ENCODE data around the gene TOP1. TPM values are rescaled to one million over a fixed set of nuclear protein-coding genes. Genes with fewer than 3 reads are reported as not detected.

The TOP1 gene
- total RNA-seq, 1 experiment from 2014 or later: 125 TPM

DNA sequence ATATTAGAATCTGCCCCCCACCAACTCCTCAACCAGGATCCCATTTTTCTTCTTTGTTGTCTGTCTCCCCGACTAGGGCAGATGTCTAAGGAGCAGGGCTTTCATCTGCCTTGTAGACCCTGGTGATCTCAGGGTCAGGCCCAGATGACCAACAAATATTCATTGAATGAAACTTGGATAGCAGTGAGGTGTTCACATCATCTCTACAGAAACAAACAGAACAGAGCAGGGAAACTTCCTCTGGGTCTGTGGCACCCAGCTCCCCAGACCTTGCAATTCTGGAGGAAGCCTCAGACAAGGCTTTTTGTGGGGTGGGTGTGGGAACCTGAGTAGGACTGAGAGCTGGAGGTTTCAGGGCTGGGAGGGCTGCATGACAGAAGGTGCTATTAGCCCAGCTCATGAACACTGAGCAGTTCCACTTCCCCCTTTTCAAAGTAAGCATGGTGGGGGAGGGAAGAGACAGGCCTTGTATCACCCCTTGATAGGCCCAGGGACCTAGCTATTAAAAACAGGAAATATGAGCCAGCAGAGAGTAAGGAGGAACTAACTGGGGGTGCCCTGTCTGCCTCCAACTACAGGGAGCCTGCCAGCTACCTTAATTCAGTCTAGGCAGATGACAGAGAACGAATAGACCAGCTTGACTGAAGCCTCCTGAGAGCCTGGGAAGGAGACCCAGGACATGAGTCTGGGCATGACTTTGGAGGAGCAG lies 37.3 kb upstream of the TOP1 start:
- TF ChIP-seq, protein P1, sequence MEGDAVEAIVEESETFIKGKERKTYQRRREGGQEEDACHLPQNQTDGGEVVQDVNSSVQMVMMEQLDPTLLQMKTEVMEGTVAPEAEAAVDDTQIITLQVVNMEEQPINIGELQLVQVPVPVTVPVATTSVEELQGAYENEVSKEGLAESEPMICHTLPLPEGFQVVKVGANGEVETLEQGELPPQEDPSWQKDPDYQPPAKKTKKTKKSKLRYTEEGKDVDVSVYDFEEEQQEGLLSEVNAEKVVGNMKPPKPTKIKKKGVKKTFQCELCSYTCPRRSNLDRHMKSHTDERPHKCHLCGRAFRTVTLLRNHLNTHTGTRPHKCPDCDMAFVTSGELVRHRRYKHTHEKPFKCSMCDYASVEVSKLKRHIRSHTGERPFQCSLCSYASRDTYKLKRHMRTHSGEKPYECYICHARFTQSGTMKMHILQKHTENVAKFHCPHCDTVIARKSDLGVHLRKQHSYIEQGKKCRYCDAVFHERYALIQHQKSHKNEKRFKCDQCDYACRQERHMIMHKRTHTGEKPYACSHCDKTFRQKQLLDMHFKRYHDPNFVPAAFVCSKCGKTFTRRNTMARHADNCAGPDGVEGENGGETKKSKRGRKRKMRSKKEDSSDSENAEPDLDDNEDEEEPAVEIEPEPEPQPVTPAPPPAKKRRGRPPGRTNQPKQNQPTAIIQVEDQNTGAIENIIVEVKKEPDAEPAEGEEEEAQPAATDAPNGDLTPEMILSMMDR (conservative IDR thresholded peaks at IDR 0.05; ENCODE audit: low read depth, low read length): no peak
- no peak for TF ChIP-seq EZH2 (IDR thresholded peaks at IDR 0.05; ENCODE audit: borderline replicate concordance, low read depth, low read length, poor library complexity, severe bottlenecking)
- Histone ChIP-seq H3K4me3 (ENCODE audit: low read depth, low read length, poor library complexity, severe bottlenecking) (no peak overlapping the region), H3K9me3 (ENCODE audit: low read depth, low read length, poor library complexity, severe bottlenecking) (no peaks in the 10 kb centered on the region), H3K27me3 (replicated peaks; ENCODE audit: insufficient read depth, low read depth, low read length, poor library complexity) (no peaks in the 10 kb centered on the region), H3K4me1 (ENCODE audit: insufficient read depth, low read length, poor library complexity, severe bottlenecking) (peaks cover 14% of the 10 kb centered on the region), H3K36me3 (ENCODE audit: insufficient read depth, low read length, poor library complexity, severe bottlenecking) (no peaks in the 10 kb centered on the region), H3K27ac (ENCODE audit: low read depth, low read length, poor library complexity, severe bottlenecking) (peak overlapping the region; percentile 11)
- DNase-seq (ENCODE audit: low spot score): peak; percentile 26
- no TSS peak for BruUV-seq (replicated peaks)
- intact Hi-C loops (cut with micrococcal nuclease; ENCODE audit: unreplicated experiment): loop anchor here (2.0 kb wide), 1 partner anchor 87 kb away; no protein-coding TSS in a partner anchor
- ChIA-PET POLR2A (ENCODE audit: low non-redundant PET) (no interaction called here), CTCF (interaction anchor here (0.5 to 2.2 kb wide), 21 partner anchors 8 to 349 kb away, joined by 3 to 26 read pairs (median 4); partner anchors contain the start of gene LPIN3)

DNA sequence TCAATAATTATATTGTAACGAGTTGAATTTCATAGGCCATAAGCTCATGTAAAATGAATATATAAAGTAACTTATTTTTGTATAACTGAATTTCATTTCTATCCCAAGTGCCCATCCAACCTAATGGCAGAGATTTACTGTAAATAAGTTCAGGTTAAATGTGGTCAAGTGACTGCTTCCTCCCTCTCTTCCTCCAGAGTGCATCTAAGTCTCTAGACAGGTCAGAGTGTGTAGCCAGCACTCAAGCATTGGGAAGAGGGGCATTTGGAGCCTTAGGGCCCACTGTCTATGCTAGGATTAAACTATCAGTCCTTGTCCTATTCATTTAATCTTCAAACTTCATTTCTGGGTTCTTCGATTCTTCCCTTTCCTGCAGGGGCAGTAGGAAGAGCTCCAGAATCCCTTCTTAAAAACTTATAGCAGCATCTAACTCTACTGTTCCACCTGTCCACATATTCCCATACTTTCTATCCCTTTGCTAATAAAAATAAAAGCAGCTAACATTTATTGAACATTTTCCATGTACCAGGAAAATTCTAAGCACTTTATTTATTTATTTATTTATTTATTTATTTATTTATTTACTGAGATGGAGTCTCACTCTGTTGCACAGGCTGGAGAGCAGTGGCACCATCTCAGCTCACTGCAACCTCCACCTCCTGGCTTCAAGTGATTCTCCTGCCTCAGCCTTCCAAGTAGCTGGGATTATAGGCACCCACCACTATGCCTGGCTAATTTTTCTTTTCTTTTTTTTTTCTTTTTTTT lies 36.1 kb upstream of the TOP1 start:
- Histone ChIP-seq H3K27ac (ENCODE audit: low read depth, low read length, poor library complexity, severe bottlenecking) (no peak overlapping the region), H3K27me3 (replicated peaks; ENCODE audit: insufficient read depth, low read depth, low read length, poor library complexity) (no peaks in the 10 kb centered on the region), H3K4me3 (ENCODE audit: low read depth, low read length, poor library complexity, severe bottlenecking) (no peak overlapping the region), H3K9me3 (ENCODE audit: low read depth, low read length, poor library complexity, severe bottlenecking) (no peaks in the 10 kb centered on the region), H3K4me1 (ENCODE audit: insufficient read depth, low read length, poor library complexity, severe bottlenecking) (peaks cover 14% of the 10 kb centered on the region), H3K36me3 (ENCODE audit: insufficient read depth, low read length, poor library complexity, severe bottlenecking) (no peaks in the 10 kb centered on the region)
- TF ChIP-seq, protein P1 (conservative IDR thresholded peaks at IDR 0.05; ENCODE audit: low read depth, low read length): no peak
- no peak for TF ChIP-seq EZH2 (IDR thresholded peaks at IDR 0.05; ENCODE audit: borderline replicate concordance, low read depth, low read length, poor library complexity, severe bottlenecking)
- DNase-seq (ENCODE audit: low spot score): no peak
- CTCF ChIA-PET: interaction anchor here (0.5 to 0.7 kb wide), 3 partner anchors 48 to 148 kb away, joined by 3 to 16 read pairs (median 3); no protein-coding TSS in a partner anchor
- intact Hi-C loops (cut with micrococcal nuclease; ENCODE audit: unreplicated experiment): no loop called here
- no TSS peak for BruUV-seq (replicated peaks)
- POLR2A ChIA-PET (ENCODE audit: low non-redundant PET): no interaction called here

DNA sequence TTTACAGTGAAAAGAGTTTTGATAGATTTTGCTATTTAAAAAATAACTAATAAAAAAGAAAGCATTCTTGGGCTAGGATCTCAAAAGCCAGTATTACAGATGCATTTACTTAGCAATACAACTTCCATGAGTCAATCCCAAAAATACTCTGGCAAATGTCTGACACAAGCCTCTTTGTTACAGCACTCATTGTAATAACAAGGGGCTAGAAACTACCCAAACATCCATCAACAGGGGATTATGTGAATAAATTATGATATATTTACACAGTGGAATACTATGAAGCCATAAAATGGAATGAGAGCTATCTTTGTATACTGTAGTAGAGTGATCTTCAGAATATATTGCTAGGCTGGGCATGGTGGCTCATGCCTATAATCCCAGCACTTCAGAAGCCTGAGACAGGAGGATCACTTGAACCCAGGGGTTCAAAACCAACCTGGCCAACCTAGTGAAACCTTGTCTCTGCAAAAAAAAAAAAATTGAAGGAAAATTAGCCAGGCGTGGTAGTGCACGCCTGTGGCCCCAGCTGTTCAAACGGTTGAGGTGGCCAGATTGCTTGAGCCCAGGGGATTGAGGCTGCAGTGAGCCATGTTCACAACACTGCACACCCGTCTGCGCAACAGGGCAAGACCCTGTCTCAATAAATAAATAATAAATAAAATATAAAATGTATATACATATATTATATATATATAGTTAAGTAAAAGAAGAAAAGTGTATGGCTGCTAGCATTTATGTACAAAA lies 34.7 kb upstream of the TOP1 start:
- ChIA-PET POLR2A (ENCODE audit: low non-redundant PET) (no interaction called here), CTCF (no interaction called here)
- no TSS peak for BruUV-seq (replicated peaks)
- H3K27ac ChIP-seq (ENCODE audit: low read depth, low read length, poor library complexity, severe bottlenecking): no peak overlapping the region
- H3K9me3 ChIP-seq (ENCODE audit: low read depth, low read length, poor library complexity, severe bottlenecking): no peaks in the 10 kb centered on the region
- no peaks in the 10 kb centered on the region for H3K27me3 ChIP-seq (replicated peaks; ENCODE audit: insufficient read depth, low read depth, low read length, poor library complexity)
- H3K4me1 ChIP-seq (ENCODE audit: insufficient read depth, low read length, poor library complexity, severe bottlenecking): peaks cover 14% of the 10 kb centered on the region
- no peak for TF ChIP-seq EZH2 (IDR thresholded peaks at IDR 0.05; ENCODE audit: borderline replicate concordance, low read depth, low read length, poor library complexity, severe bottlenecking)
- intact Hi-C loops (cut with micrococcal nuclease; ENCODE audit: unreplicated experiment): no loop called here
- H3K36me3 ChIP-seq (ENCODE audit: insufficient read depth, low read length, poor library complexity, severe bottlenecking): no peaks in the 10 kb centered on the region
- H3K4me3 ChIP-seq (ENCODE audit: low read depth, low read length, poor library complexity, severe bottlenecking): no peak overlapping the region
- DNase-seq (ENCODE audit: low spot score): peak; percentile 14
